Ovary (tissue), 3 donors: ENCODE results near the gene ROPN1L.

ENCODE experiments used
- CTCF ChIP-seq, 3 donors: fragments of 450-650 bp in 2 of 3; fragments of 200-600 bp in 1 of 3; IDR thresholded peaks; one replicate each; pipeline versions ENCODE4 v1.5.1 to v1.8.0; 2016 to 2022; ENCODE audit warnings: antibody characterized with exemption in 3 of 3, mild to moderate bottlenecking in 1 of 3
- POLR2A ChIP-seq: fragments of 450-650 bp; IDR thresholded peaks from one replicate; pipeline ENCODE4 v1.6.1; 2017; ENCODE audit warnings: antibody characterized with exemption, mild to moderate bottlenecking, moderate library complexity
- donor health status: DM: no; HTN: no; CAD: no.

- no peak for TF ChIP-seq POLR2A
- TF ChIP-seq CTCF (IDR thresholded peaks at IDR 0.05), result no peak
Observed at GRCh38 chr5:10463566-10463965, 21.9 kb downstream of the ROPN1L start.
